SK-N-SH (cell line): Measurements from ENCODE around the gene IL12A. TPM values are rescaled to one million over a fixed set of nuclear protein-coding genes. Genes with fewer than 3 reads are reported as not detected.

Source experiments
- CTCF ChIA-PET: fragments of 300-600, 350-600 bp; formaldehyde crosslinking; extraction: SDS; loops from one replicate; lab custom pipeline; 2021; lab: Yijun Ruan, JAX
- POLR2A ChIA-PET: fragments of 350-600 bp; sonication (Branson Sonifier 250); formaldehyde crosslinking; extraction: SDS; loops from one replicate; lab custom pipeline; 2020; ENCODE audit warnings: antibody characterized with exemption, inconsistent platforms; lab: Yijun Ruan, JAX
- DNase-seq: peaks from one replicate; pipeline ENCODE4 v3.0.0; 2012
- H2AFZ ChIP-seq: fragments of 200-600 bp; sonication (generic); 2 replicates; pipeline ENCODE4 v1.8.1; 2016; ENCODE audit warnings: antibody characterized with exemption, mild to moderate bottlenecking, low read depth
- H3F3A ChIP-seq: fragments of 200-600 bp; sonication (generic); replicated peaks from 2 replicates; pipeline ENCODE3; 2016; ENCODE audit warnings: antibody characterized with exemption, mild to moderate bottlenecking; ENCODE audit not compliant: insufficient read depth
- H3K27ac ChIP-seq, 2 experiments: fragments of 200-500 bp in 1 of 2; fragments of 200-600 bp in 1 of 2; sonication (Bioruptor generic) in 1 of 2; sonication (generic), shearing (Covaris generic) in 1 of 2; 2 replicates each; pipeline versions ENCODE4 v1.5.1 to v1.6.1; 2014 to 2016; ENCODE audit warnings: low read depth in 2 of 2, inconsistent platforms in 1 of 2, low read length in 1 of 2, mild to moderate bottlenecking in 1 of 2, mixed read lengths in 1 of 2
- H3K27me3 ChIP-seq: fragments of 200-600 bp; sonication (generic), shearing (Covaris generic); 2 replicates; pipeline ENCODE4 v1.6.1; 2016; ENCODE audit warnings: mixed run types; ENCODE audit not compliant: insufficient read depth
- H3K36me3 ChIP-seq, 2 experiments: fragments of 200-500 bp in 1 of 2; fragments of 200-600 bp in 1 of 2; sonication (Bioruptor generic) in 1 of 2; sonication (generic) in 1 of 2; replicated peaks in 1 of 2; 2 replicates each; pipeline versions ENCODE3 to v1.5.1; 2014 to 2016; ENCODE audit warnings: low read length in 1 of 2, mild to moderate bottlenecking in 1 of 2; ENCODE audit not compliant: insufficient read depth in 2 of 2, control insufficient read depth in 1 of 2
- H3K4me1 ChIP-seq, 2 experiments: fragments of 200-500 bp in 1 of 2; fragments of 200-600 bp in 1 of 2; sonication (Bioruptor generic) in 1 of 2; sonication (generic), shearing (Covaris generic) in 1 of 2; 2 replicates each; pipeline versions ENCODE4 v1.5.1 to v1.6.1; 2014 to 2016; ENCODE audit warnings: low read depth in 1 of 2, low read length in 1 of 2, mixed run types in 1 of 2; ENCODE audit not compliant: insufficient read depth in 2 of 2, control insufficient read depth in 1 of 2
- H3K4me2 ChIP-seq: fragments of 200-600 bp; sonication (generic), shearing (Covaris generic); 2 replicates; pipeline ENCODE4 v1.6.1; 2017; ENCODE audit warnings: mixed run types
- H3K4me3 ChIP-seq, 2 experiments: fragments of 200-500 bp in 1 of 2; fragments of 200-600 bp in 1 of 2; sonication (Bioruptor generic) in 1 of 2; sonication (generic), shearing (Covaris generic) in 1 of 2; 2 replicates each; pipeline versions ENCODE4 v1.5.1 to v1.8.1; 2014 to 2016; ENCODE audit warnings: low read depth in 2 of 2, inconsistent platforms in 1 of 2, low read length in 1 of 2, mild to moderate bottlenecking in 1 of 2, mixed read lengths in 1 of 2, moderate library complexity in 1 of 2
- H3K79me2 ChIP-seq: fragments of 200-600 bp; sonication (generic); 2 replicates; pipeline ENCODE4 v1.8.1; 2017; ENCODE audit warnings: mild to moderate bottlenecking; ENCODE audit not compliant: insufficient read depth
- H3K9ac ChIP-seq: fragments of 200-600 bp; sonication (generic); 2 replicates; pipeline ENCODE4 v1.6.1; 2017; ENCODE audit warnings: mixed run types
- H3K9me2 ChIP-seq: fragments of 200-600 bp; sonication (generic); 2 replicates; pipeline ENCODE4 v1.6.1; 2017; ENCODE audit warnings: mixed run types
- H3K9me3 ChIP-seq: fragments of 200-600 bp; sonication (generic); 2 replicates; pipeline ENCODE4 v1.6.1; 2017; ENCODE audit warnings: mixed run types, mild to moderate bottlenecking, moderate library complexity
- H4K20me1 ChIP-seq: fragments of 200-600 bp; sonication (generic); 2 replicates; pipeline ENCODE4 v1.6.1; 2017; ENCODE audit warnings: mild to moderate bottlenecking, mixed run types; ENCODE audit not compliant: insufficient read depth
- ELF1 ChIP-seq: IDR thresholded peaks from 2 replicates; pipeline ENCODE4 v1.4.0; 2012
- EZH2phosphoT487 ChIP-seq: fragments of 200-600 bp; sonication (generic); IDR thresholded peaks from 2 replicates; pipeline ENCODE4 v1.6.1; 2017; ENCODE audit warnings: low read depth, mixed run types, mild to moderate bottlenecking, antibody characterized with exemption, moderate library complexity, borderline replicate concordance
- FOXJ3 ChIP-seq: sonication (generic); formaldehyde crosslinking; IDR thresholded peaks from 2 replicates; pipeline ENCODE4 v1.5.1; 2020; ENCODE audit warnings: mild to moderate bottlenecking, missing genetic modification reagents
- JUND ChIP-seq: IDR thresholded peaks from 2 replicates; pipeline ENCODE4 v1.4.0; 2012
- MXI1 ChIP-seq: IDR thresholded peaks from 2 replicates; pipeline ENCODE4 v1.6.1; 2012; ENCODE audit warnings: mild to moderate bottlenecking, low read depth, low read length, improper control_type of control experiment
- NFIC ChIP-seq: IDR thresholded peaks from 2 replicates; pipeline ENCODE4 v1.4.0; 2012; ENCODE audit warnings: borderline replicate concordance
- POLR2AphosphoS5 ChIP-seq: IDR thresholded peaks from 2 replicates; pipeline ENCODE4 v1.6.1; 2012; ENCODE audit warnings: low read depth, low read length
- RCOR1 ChIP-seq: fragments of 150-350 bp; IDR thresholded peaks from 2 replicates; pipeline ENCODE4 v1.6.1; 2017; ENCODE audit warnings: antibody characterized with exemption, low read length
- RFX5 ChIP-seq: IDR thresholded peaks from 2 replicates; pipeline ENCODE4 v1.6.1; 2012; ENCODE audit warnings: mild to moderate bottlenecking, improper control_type of control experiment, low read length
- RXRA ChIP-seq: IDR thresholded peaks from 2 replicates; pipeline ENCODE4 v1.4.0; 2012; ENCODE audit warnings: low read depth, mild to moderate bottlenecking, borderline replicate concordance
- SIN3A ChIP-seq: IDR thresholded peaks from 2 replicates; pipeline ENCODE4 v1.6.1; 2012; ENCODE audit warnings: low read depth, mild to moderate bottlenecking, low read length, moderate library complexity, borderline replicate concordance
- SMC3 ChIP-seq: IDR thresholded peaks from 2 replicates; pipeline ENCODE4 v1.6.1; 2012; ENCODE audit warnings: low read depth, low read length, improper control_type of control experiment
- TCF12 ChIP-seq: IDR thresholded peaks from 2 replicates; pipeline ENCODE4 v1.4.0; 2012
- TEAD4 ChIP-seq: IDR thresholded peaks from 2 replicates; pipeline ENCODE4 v1.4.0; 2012; ENCODE audit warnings: mild to moderate bottlenecking, borderline replicate concordance; ENCODE audit not compliant: insufficient read depth
- WGBS: methylation state at CpG from one replicate; pipeline ENCODE4 v1.1.6; 2017; ENCODE audit warnings: low lambda C conversion rate; 5-methylcytosine and 5-hydroxymethylcytosine counted together
- polyA plus RNA-seq, 3 experiments: library from polyadenylated mRNA; depleted of rRNA; stranded (reverse); fragments of >200 nt; gene quantifications; 2 replicates each; pipeline ENCODE4 v1.2.3, GENCODE V29; 2012
- TF ChIP-seq, protein P1 (sequence below): IDR thresholded peaks from 2 replicates; pipeline ENCODE4 v1.4.0; 2012; ENCODE audit warnings: low read depth, borderline replicate concordance
- TF ChIP-seq, protein P2 (sequence below): fragments of 150-350 bp; IDR thresholded peaks from 2 replicates; pipeline ENCODE4 v1.6.1; 2017; ENCODE audit warnings: antibody characterized with exemption, low read length, low read depth, borderline replicate concordance
- TF ChIP-seq, protein P3 (sequence below): IDR thresholded peaks from 2 replicates; pipeline ENCODE4; 2012
- TF ChIP-seq, protein P4 (sequence below): IDR thresholded peaks from 2 replicates; pipeline ENCODE4 v1.4.0; 2012; ENCODE audit warnings: low read depth, borderline replicate concordance
- TF ChIP-seq, protein P5 (sequence below): fragments of 200-600 bp; sonication (generic); IDR thresholded peaks from 2 replicates; pipeline ENCODE4 v1.6.1; 2017; ENCODE audit warnings: antibody characterized with exemption, mild to moderate bottlenecking, moderate library complexity

IL12A gene
- polyA plus RNA-seq, 1 of the 3 experiments (the other 2 are of a cell fraction): 0.97 TPM

DNA sequence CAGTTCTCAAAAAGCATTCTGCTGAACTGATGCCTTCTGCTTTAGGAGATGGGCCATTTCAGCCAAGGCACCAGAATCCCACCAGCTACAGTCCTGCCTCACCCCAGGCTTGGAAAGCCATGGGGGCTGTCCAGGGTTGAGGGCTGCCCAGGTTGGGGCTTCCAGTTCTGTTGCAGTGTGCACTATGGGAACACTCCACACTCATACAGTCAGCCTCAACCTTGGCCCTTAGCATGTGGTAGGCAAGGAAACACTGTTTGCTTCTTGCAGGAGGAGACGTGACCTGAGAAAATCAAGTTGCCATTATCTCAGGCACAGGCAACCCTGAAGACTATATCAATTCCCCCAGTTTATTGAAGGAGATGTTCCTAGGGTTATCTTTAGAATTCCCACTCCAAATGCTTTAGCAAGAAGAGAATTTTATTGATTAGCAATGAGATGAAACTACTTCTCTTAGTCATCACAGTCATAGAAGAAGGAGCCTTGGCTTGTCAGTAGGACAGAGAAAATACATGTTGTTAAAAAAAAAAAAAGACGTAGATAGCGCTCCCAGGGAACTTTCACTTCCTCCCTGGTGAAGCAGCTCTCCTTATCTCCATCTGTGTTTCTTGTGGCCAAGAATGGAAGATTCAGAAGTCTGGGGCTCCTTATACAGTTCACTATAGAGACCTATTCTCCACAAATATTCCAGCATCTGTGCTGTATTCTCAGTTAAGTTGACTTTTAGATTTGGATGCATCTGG is 38.3 kb upstream of the IL12A start:
- POLR2A ChIA-PET: no interaction called here

DNA sequence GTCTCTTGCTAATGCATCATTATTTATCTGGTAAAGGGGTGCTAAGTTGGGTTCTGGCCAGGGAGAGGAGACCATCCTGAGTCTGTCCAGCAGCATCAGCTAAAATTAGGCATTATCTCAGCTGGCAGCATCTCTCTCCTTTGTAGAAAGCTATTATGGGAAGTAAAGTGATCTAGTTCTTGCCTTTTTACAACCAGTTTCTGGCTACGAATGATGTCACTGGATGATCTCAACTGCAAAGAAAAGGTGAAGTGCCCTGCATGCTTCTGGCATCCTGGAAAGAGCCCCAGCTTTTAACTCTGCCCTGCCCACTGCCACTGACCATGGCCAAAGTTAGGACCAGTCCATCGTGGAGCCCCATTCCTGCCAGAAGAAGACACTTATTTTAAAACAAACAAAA is 37.1 kb upstream of the IL12A start:
- no peak overlapping the region for H3K4me3 ChIP-seq
- no peaks in the 10 kb centered on the region for H4K20me1 ChIP-seq
- H3K4me1 ChIP-seq: peaks cover 0 to 5% of the 10 kb centered on the region in 2 experiments; a peak in 1 of 4 replicates
- H2AFZ ChIP-seq: no peak overlapping the region
- no peak for DNase-seq
- WGBS: 69% methylated on average over 2 of the region's 2 CpGs
- no peaks in the 10 kb centered on the region for H3K79me2 ChIP-seq
- POLR2A ChIA-PET: no interaction called here
- H3K9ac ChIP-seq: no peak overlapping the region
- CTCF ChIA-PET: no interaction called here
- H3K36me3 ChIP-seq: no peaks in the 10 kb centered on the region
- H3K4me2 ChIP-seq: no peak overlapping the region
- H3K27ac ChIP-seq: no peak overlapping the region
- H3K9me2 ChIP-seq: no peaks in the 10 kb centered on the region
- no peaks in the 10 kb centered on the region for H3K27me3 ChIP-seq
- TF ChIP-seq RFX5 (no peak), EZH2phosphoT487 (no peak), SIN3A (no peak), MXI1 (no peak), ELF1 (no peak), TCF12 (no peak)
- TF ChIP-seq, protein P1, sequence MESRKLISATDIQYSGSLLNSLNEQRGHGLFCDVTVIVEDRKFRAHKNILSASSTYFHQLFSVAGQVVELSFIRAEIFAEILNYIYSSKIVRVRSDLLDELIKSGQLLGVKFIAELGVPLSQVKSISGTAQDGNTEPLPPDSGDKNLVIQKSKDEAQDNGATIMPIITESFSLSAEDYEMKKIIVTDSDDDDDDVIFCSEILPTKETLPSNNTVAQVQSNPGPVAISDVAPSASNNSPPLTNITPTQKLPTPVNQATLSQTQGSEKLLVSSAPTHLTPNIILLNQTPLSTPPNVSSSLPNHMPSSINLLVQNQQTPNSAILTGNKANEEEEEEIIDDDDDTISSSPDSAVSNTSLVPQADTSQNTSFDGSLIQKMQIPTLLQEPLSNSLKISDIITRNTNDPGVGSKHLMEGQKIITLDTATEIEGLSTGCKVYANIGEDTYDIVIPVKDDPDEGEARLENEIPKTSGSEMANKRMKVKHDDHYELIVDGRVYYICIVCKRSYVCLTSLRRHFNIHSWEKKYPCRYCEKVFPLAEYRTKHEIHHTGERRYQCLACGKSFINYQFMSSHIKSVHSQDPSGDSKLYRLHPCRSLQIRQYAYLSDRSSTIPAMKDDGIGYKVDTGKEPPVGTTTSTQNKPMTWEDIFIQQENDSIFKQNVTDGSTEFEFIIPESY: no peak
- TF ChIP-seq, protein P2, sequence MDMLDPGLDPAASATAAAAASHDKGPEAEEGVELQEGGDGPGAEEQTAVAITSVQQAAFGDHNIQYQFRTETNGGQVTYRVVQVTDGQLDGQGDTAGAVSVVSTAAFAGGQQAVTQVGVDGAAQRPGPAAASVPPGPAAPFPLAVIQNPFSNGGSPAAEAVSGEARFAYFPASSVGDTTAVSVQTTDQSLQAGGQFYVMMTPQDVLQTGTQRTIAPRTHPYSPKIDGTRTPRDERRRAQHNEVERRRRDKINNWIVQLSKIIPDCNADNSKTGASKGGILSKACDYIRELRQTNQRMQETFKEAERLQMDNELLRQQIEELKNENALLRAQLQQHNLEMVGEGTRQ: no peak
- TF ChIP-seq, protein P3, sequence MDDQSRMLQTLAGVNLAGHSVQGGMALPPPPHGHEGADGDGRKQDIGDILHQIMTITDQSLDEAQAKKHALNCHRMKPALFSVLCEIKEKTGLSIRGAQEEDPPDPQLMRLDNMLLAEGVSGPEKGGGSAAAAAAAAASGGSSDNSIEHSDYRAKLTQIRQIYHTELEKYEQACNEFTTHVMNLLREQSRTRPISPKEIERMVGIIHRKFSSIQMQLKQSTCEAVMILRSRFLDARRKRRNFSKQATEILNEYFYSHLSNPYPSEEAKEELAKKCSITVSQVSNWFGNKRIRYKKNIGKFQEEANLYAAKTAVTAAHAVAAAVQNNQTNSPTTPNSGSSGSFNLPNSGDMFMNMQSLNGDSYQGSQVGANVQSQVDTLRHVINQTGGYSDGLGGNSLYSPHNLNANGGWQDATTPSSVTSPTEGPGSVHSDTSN: no peak
- H3F3A ChIP-seq: peaks cover 5% of the 10 kb centered on the region
- no peaks in the 10 kb centered on the region for H3K9me3 ChIP-seq

More for the DNA sequence above, 38.3 kb upstream of the IL12A start:
- 77% methylated on average over 3 of the region's 3 CpGs for WGBS
- H3K9ac ChIP-seq: no peak overlapping the region
- peaks cover 0 to 5% of the 10 kb centered on the region in 2 experiments; a peak in 1 of 4 replicates for H3K4me1 ChIP-seq
- no peak for DNase-seq
- H2AFZ ChIP-seq: no peak overlapping the region
- TF ChIP-seq FOXJ3 (CRISPR knock-in tag) (no peak), TCF12 (no peak), RCOR1 (no peak), JUND (no peak), EZH2phosphoT487 (no peak), NFIC (no peak), RXRA (no peak), TEAD4 (no peak), SMC3 (no peak), POLR2AphosphoS5 (no peak)
- TF ChIP-seq, protein P4, sequence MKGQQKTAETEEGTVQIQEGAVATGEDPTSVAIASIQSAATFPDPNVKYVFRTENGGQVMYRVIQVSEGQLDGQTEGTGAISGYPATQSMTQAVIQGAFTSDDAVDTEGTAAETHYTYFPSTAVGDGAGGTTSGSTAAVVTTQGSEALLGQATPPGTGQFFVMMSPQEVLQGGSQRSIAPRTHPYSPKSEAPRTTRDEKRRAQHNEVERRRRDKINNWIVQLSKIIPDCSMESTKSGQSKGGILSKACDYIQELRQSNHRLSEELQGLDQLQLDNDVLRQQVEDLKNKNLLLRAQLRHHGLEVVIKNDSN: no peak
- TF ChIP-seq, protein P5, sequence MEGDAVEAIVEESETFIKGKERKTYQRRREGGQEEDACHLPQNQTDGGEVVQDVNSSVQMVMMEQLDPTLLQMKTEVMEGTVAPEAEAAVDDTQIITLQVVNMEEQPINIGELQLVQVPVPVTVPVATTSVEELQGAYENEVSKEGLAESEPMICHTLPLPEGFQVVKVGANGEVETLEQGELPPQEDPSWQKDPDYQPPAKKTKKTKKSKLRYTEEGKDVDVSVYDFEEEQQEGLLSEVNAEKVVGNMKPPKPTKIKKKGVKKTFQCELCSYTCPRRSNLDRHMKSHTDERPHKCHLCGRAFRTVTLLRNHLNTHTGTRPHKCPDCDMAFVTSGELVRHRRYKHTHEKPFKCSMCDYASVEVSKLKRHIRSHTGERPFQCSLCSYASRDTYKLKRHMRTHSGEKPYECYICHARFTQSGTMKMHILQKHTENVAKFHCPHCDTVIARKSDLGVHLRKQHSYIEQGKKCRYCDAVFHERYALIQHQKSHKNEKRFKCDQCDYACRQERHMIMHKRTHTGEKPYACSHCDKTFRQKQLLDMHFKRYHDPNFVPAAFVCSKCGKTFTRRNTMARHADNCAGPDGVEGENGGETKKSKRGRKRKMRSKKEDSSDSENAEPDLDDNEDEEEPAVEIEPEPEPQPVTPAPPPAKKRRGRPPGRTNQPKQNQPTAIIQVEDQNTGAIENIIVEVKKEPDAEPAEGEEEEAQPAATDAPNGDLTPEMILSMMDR: no peak
- no peaks in the 10 kb centered on the region for H3K36me3 ChIP-seq
- peaks cover 5% of the 10 kb centered on the region for H3F3A ChIP-seq
- H3K9me2 ChIP-seq: no peaks in the 10 kb centered on the region
- no peaks in the 10 kb centered on the region for H3K79me2 ChIP-seq
- CTCF ChIA-PET: no interaction called here
- H3K27ac ChIP-seq: no peak overlapping the region
- no peak overlapping the region for H3K4me2 ChIP-seq
- H3K9me3 ChIP-seq: no peaks in the 10 kb centered on the region
- no peaks in the 10 kb centered on the region for H3K27me3 ChIP-seq
- H3K4me3 ChIP-seq: no peak overlapping the region
- no peaks in the 10 kb centered on the region for H4K20me1 ChIP-seq
